ENCODE results near the gene ADSL.

Gene ADSL

DNA sequence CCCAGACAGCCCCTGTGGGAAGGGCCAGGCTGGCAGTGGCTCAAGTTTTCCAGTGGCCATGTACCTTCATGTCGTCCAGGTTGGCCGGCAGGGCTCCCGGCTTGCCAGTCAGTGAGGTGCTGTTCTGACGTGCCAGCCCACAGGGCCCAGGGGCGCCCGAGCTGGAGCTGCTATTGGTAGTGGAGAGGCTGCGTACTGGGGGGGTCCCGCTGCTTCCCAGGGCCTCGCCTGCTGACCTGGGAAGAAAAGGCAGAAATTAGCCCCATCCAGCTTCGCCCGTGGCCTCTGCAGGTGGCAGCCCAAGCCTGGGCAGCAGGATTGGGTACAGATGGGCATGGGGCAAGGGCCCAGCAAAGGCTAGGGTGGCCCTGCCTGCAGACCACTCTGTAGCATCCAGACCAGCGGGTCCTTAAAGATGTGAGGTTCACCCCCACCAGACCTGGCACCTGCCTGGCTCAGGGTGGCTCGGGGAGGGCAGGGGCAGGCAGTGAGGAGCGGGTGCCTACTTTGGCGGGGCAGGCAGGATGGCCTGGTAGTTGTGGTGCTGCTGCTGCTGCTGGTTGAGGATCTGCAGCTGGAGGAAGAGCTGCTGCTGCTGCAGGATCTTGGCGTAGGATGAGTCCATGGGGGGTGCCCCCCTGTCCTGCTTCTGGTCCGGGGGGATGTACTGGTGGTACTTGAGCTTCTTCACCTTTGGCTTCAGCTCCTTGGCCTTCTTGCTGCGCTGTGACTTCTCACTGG is 74.2 kb downstream of the ADSL start:
- no peak for DNase-seq

DNA sequence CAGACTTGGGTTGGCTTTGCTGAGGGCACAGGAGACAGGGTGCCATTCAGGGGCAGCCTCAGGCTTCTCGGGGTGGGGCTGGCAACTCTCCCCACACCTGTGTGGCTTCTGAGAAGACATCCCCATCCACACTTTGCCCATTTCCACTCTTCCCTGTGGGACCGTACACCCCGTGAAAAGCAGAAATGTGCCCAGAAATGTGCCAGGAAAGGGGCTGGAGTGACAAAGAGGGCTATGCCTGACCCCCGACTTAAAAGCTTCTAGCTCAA is 74.7 kb downstream of the ADSL start:
- no peak for DNase-seq

DNA sequence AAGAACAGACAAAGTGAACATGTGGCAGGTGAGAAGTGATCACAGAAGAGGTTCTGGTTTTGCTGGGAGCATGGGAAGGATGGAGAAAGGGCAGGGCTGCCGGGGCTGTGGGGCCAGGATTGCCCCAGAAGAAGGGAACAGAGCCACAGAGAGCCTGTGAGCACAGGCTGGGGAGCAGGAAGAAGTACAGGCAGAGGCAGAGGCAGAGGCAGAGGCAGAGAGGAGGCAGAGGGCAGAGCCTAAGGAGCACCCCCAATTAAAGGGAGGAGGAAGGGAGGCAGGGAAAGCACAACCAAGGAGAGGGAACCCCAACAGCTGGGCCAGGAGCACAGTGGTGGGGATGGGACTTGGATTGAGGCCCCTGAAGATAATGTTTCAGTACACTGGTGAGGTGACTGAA is 75.6 kb downstream of the ADSL start:
- no peak for DNase-seq

DNA sequence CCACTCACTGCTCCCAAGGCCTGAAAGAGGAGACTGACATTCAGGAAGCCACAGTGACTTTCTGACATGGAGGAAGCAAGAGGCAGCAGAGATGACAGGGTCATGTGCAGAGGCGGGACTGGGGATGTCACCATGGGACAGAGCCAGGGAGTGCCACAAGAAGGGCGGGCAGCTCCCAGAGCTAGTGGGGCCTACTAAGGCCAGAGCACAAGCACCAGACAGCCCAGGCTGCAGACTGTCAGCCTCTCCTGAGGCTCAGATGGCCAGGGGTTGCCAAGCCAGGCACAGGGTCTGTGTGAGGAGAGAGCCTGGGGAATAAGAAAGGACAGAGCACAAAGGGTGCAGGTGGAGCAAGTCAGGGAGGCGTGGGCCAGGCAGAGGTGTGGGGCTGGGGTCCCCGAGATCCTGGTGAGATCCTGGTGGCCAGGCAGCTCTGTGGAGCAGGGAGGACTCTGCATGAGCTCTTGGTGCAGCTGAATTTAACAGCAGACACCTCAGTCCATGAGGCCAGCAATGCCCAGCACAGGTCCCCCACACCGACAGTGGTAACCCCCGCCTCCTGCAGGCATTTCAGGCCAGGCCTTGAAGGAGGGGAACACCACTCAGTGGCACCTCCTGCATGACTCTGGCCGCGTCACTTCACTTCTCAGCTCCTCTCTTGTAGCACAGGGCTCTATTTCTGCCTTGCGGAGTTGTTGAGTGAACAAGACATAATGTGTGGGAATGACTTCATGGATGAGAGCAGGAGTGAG is 76.4 kb downstream of the ADSL start:
- DNase-seq: peak; percentile 80

DNA sequence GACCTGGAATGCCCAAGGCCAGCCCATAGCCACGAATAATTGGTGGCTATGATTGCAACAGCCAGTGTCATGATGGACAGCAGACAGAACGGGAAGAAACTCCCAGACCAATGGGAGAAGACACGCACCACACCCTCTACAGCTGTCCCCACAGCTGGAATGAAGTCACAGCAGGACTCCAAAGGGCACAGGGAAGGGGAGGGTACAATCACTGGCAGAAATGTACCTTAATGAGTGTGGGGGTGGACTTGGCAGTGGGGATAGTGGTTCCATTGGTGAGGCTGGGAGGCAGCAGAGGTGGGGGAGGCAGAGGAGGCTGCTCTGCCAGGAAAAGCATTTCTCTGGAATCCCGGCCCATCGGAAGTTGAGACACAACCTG is 77.0 kb downstream of the ADSL start:
- DNase-seq: peak; percentile 66

DNA sequence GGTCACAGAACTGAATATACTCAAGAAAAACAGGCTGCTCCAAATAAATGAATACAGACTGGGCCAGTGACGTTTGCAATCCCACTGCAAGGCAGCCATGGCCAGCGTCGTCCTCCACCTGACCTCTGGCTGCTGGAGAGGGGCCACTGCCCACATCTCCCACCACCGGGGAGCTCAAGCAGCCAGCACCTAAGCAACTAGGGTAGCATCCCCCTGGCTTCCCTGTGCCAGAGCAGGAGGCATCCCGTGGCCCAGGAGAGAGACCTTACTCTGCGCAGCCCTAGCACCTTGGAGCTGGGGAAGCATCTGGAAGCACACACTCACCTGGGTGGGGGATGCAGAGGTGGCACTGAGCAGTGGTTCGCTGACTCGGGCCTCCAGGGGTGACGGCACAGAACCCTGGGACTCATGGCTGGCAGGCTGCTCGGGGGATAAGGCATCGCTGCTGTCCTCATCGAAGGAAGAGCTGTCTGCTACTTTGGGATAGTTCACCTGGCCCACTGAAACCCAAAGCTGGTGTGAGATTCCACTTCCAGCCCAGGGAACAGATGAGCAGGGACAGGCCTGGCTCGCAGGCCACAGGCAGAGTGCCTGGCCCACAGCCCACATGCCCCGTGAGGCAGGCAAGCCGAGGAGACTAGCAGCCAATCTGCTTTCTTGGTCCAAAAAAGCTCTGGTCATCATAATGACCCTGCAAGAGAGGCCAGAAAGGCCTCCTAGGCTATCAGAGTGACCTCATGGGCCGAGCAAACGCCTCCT is 77.8 kb downstream of the ADSL start:
- DNase-seq: no peak

DNA sequence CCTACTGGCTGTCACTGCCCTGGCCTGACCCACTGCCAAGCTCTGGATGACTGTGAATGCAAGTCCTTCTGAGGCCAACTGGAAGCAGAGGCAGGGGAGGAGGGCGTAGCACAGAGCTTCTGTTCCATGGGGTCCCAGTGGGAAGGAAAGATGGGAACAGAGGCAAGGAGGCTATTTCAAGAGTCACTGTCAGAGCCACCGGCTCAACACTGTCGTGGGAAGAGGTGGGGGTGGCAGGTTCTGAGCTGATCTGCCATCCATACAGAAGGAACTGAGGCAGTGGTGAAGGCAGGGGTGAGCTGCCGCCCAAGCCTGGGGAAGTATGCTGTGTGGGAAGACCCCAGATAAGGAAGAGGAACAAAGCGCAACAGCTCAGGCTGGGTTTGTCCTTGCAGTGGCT is 78.8 kb downstream of the ADSL start:
- peak; percentile 48 for DNase-seq

DNA sequence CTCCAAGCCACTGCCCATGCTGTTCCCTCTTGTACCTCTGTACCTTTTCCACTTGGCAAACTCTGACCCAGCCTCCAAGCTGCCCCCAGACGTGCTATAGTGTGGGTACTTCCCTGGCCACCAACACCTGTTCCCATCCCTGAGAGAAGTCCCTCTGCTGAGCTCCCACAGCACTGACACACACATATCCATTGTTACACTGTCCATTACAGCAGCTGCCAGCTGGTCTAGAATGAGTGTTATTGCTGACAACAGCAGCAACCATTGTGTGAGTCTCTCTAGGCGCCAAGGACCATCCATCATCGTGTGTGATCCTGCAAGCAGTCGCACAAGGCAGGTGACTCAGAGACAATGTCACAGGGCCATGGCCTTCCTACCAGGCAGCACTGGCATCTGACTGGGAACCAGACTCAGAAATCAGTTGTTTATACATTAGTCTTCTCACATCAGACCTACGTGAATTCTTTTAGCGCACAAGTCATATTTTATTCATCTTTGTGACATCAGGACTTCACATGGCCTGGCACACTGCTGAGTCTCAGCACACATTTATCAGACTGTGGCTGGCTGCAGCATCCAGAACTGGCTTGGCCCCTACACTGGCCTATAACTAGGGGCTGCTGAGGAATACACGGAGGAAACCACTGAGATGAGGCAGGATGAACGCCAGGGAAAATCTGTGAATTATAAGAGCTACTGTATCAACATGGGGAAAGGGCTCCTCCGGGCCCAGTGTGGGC is 80.5 kb downstream of the ADSL start:
- DNase-seq: no peak

DNA sequence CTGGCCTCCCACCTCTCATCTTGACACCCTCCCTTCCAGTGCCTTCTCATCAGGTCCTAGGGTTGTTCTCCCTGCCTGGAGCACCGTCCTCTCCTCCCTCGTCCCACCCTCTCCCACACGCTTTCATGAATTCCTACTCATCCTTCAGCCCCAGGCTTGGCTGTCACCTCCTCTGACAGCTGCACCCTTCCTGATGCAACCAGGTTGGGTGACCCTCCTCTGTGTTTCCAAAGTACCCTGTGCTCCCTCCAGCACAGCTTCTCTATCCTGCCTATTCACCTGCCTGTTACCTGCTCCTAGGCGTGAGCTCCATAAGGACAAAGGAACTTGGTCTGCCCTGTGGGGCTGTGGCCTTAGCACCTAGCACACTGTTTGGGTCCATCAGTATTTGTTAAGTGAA is 82.5 kb downstream of the ADSL start:
- no peak for DNase-seq

DNA sequence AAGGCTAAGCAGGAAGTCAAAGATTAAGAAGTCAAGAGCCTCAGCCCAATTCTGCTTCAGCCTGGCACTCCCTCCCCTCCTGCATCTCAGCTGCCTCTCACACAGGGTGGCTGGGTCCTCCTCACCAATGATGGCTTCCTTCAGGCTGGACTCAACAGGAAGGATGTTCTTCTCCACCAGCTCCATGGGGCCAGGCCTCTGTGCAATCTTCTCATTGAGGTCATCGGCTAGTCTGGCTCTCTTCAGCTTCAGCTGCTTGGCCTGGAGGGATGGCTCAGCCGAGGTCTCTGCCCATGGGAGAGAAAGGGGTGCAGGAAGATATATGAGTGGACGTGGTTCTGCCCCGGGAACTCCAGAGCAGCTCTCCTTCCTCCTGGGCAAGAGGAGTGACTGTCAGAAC is 83.2 kb downstream of the ADSL start:
- no peak for DNase-seq

DNA sequence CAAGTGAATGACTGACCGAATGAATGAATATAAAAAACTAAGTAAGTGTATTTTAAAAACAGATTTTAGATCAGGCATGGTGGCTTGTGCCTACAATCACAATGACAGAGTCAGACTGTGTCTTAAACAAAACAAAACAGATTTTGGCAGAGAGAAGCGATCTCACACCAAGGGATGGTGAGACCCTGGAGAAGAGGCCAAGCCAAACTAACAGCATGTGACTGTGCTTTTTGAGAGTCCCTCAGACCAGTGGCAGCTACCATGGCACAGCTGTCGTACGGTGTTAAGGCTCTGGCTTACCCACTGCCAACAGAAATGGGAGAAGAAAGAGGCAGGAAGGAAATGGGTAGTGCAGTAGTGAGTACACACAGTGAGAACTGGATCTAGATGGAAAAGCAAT is 84.7 kb downstream of the ADSL start:
- no peak for DNase-seq

DNA sequence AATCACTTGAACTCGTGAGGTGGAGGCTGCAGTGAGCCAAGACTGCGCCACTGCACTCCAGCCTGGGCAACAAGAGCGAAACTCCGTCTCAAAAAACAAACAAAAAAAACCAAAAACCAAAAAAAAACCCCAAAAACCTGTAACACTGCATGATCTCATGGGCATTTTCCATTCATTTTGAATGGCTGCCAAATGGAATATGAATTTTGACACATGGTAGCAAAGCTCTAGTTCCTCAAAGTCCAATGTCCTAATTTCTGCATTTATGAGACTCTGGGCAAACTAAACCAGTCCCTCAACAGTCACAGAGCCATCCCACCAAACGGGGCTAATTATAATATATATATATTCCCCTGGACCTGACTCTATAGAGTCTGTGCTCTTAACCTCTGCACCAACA is 85.9 kb downstream of the ADSL start:
- DNase-seq: peak; percentile 90

DNA sequence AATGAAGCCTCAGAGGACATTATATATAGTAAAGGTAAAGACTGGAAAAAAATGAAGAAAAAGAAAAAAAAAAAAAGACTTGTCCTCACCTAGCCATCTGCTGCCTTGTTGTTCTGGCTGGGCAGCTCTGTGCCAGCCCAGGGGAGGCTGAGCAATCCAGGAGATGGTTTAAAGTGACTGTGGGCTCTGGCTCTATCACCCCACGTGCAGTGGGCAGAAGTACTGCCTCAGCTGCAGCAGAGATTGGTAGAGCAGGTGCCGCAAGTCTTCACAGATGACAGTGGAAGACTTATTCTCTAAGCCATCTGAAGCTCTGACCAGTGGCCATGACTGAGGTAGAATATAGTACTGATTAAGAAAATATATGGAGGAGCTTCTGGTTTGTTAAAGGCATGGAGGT is 86.3 kb downstream of the ADSL start:
- DNase-seq: no peak

DNA sequence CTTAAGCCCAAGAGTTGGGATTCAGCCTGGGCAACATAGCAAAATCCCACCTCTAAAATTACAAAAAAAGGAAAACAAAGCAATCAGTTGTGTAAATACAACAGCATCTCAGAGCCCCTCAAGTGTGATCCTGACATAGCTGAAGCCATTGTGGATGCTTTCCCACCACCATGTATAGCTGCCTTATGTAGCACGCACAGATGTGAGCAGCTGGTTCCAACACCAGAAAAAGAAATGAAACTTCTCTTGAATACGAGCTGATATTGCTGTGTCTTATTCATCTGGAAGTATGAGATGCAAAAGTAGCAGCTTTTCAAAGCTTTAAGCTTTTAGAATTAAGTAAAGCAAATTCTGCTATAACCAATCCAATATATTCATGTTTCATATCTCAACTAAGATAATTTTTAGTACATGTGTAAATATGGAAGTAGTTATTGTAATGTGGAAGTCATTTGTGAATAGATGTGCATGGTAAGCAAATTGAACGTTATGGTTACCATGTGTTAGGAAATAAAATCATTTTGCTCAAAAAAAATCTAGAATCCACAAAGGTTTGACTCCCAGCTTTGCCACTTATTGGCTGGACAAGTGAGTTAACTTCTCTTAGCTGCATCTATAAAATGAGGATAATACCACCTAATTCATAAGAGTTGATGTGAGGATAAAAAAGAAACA is 87.3 kb downstream of the ADSL start:
- no peak for DNase-seq

DNA sequence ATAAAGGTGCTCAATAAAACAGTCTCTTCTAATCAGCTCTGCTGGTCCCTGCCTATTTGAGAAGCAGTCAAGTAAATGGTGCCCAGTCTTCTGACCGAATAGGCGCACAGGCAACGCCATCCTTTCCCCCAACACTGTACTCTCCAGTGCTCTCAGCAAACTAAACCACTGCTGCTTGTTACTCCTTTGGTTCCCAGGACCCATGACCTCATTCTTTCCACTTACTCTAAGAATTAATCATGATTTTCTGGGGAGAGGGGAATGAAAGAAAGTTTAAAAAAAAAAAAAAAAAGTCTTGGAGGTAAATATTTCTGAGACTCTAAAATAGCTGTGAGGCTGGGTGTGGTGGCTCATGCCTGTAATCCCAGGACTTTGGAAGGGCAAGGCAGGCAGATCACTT is 87.8 kb downstream of the ADSL start:
- DNase-seq: peak; percentile 58

DNA sequence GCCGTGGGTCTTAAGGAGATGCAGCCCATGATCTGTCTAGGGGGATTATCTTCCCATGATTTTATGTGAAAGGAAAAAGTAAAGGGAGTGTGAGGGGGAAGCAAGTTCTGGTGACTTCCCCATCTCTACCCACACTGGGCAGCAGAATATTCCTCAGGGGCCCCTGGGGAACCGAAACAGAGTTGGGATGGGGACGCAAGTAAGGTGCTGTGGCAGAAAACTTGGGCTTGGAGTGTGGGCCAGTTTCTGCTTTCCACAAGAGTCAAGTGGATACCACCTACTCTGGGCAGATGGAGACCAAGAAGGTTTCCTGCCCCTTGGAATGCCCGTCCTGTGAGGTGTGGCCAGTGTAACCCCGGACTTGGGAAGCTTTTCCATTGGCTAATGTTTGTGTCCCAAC is 88.4 kb downstream of the ADSL start:
- DNase-seq: peak; percentile 71

DNA sequence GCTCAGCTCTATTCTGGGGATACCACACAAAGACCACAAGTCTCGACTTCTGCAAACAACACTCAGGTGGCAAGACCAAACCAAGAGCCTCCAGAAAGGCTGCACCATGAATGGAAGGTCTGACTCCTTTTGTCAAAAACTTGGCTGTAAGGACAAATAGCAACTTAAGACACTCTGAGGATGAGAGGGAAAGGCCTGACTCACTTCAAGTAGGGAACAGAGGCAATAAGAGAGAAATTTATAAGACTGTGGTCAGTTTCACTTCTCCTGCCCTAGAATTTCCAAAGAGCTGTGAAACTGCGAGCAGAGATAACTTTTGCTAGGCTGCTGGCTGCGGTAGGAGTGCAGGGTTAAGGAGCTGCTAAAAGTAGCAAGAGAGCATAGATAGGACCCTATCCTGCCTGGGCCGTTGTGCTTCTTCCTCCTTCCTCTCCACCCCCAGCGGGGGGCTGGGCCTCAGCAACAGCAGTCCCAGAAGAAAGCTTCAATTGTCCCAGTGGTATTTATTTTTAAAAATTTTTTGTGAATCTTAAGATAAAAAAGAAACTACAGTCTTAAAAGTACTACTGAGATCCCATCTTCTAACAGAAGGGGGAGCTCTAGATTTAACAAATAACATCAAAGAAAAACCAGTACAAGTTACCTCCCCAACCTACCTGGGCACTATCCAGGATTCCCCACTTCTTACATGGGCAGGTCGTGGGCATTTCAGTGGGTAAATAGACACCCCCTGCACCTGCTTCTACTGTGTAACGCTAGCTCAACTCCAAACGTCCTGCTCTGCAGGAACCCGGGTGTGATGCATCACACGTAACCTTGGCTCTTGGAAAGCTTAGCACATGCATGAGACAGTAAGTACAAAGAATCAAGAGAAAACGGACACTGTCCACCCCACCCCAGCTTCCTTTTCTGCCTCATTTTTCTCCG is 90.5 kb downstream of the ADSL start:
- DNase-seq: peak; percentile 90

All from suppressor macrophage treated with lipopolysaccharide for 4 hours (primary cell).